Fibroblast of skin of right biceps (primary cell): ENCODE results near the gene CD160.
"Not testable (repeated sequence)": the region's sequence is repeated elsewhere in the genome, so short reads cannot be mapped to it uniquely, and the experiment has no call there.

ENCODE experiments used
- DNase-seq: peaks from one replicate; pipeline ENCODE4 v3.0.0-alpha.2; 2013

The CD160 gene, protein sequence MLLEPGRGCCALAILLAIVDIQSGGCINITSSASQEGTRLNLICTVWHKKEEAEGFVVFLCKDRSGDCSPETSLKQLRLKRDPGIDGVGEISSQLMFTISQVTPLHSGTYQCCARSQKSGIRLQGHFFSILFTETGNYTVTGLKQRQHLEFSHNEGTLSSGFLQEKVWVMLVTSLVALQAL

GRCh38 chr1:145719230-145720079 lies at the start of gene CD160:
Gene CD160 (plus strand): TSS chr1:145719499. CDS start chr1:145728328, 8,829 bp downstream.
- DNase-seq = no peak

DNA sequence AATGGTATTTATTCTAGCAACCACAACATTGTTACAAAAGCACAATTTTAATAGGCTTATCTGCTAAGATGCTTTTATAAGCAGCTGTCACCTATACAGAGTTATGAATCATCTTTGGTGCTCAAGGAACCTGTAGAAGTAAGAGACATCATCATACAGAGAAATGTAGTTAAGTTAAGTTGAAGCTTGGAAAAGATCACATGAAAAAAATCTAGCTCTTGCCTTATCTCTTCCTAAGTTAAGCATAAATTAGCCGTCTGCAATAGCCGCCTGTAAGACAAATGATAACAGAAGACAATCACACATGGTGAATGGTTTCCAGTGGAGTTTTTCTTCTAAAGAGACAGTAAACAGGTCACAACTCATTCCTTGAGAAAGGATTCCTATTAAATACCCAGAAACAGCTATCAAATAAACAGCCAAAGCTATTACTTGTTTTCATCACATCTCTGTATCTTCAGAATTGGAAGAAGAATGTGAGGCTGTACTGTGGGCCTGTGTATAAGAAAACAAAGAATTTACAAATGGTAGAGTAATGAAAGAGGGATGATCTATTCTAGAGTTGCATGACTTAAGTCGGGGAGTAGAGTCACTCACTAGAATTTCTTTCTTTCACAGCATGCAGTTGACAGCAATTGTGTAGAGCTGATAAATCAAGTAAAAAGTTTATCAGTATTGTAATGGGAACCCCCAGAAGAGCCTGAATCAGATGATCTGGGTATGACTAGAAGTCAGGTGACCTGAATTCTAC lies 48.1 kb upstream of the CD160 start:
- DNase-seq = not testable (repeated sequence)

DNA sequence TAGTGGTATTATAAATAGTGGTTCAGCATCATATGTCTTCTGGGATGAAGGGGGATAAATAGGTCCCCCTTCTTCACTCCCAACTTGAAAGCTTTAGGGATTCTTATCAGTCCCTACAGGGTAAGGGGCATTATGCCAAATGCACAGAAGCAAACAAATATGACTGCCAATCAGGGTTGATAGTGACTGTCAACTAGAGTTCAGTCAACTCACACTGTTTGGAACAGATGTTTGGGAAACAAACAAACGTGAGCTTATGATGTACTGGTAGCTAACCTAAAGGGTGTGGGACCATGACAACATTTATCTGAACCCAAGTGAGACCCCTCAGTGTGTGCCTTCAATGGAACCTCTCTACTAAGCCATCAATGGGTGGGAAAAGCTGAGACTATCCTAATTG lies 46.1 kb upstream of the CD160 start:
- DNase-seq = not testable (repeated sequence)

GRCh38 chr1:145684858-145685257 lies 34.4 kb upstream of the CD160 start:
- DNase-seq = not testable (repeated sequence)

- DNase-seq = not testable (repeated sequence)
Measured at GRCh38 chr1:145686078-145686477, 33.2 kb upstream of the CD160 start.

- DNase-seq = no peak
Measured at GRCh38 chr1:145688328-145688727, 31.0 kb upstream of the CD160 start.

DNA sequence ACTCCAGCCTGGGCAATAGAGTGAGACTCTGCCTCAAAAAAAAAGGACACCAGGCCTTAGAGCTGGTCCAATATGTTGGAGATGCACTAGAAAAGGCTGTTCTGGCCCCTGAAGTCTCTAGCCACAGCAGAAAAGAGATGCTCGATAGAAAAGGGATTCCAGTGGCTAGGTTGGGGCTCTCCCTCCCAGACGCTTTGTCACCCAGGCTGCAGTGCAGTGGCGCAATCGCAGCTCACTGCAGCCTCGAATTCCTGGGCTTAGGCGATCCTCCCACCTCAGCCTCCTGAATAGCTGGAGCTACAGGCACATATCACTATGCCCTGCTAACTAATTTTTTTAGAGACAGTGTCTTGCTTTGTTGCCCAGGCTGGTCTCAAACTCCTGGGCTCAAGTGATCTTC lies 30.4 kb upstream of the CD160 start:
- no peak for DNase-seq

GRCh38 chr1:145689922-145690321 lies 29.4 kb upstream of the CD160 start:
- DNase-seq = no peak

GRCh38 chr1:145690587-145691558 lies 28.4 kb upstream of the CD160 start:
- peak; percentile 85 for DNase-seq

GRCh38 chr1:145692785-145693443 lies 26.4 kb upstream of the CD160 start:
- DNase-seq = no peak

GRCh38 chr1:145695821-145696629 lies 23.3 kb upstream of the CD160 start:
- no peak for DNase-seq

- DNase-seq = no peak
Measured at GRCh38 chr1:145696630-145696960, 22.7 kb upstream of the CD160 start.

DNA sequence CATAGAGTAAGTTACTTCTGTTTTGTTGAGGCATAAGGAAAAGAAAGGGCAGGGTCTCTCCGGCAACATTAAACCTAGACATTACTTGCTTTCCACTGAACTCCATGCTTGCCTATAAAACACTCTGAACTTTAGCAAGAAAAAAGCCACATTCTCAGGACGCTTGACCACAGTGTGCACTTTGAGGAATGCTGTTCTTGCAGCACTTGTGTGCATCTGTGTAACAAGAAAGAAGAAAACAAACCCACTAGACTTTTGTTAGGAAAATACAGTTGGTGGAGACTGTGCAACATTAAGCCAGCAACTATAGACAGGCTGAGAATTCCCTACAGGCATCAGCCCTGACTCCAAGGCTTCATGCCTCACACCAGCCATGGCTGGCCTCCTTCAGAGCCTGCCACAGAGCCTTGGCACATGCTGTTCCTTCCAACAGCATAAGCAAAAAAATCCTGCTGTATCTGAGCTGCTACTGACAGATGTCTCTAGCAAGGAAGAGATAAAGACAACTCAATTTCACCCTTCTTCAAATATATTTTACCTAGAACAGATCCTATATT lies 17.9 kb upstream of the CD160 start:
- DNase-seq = no peak

DNA sequence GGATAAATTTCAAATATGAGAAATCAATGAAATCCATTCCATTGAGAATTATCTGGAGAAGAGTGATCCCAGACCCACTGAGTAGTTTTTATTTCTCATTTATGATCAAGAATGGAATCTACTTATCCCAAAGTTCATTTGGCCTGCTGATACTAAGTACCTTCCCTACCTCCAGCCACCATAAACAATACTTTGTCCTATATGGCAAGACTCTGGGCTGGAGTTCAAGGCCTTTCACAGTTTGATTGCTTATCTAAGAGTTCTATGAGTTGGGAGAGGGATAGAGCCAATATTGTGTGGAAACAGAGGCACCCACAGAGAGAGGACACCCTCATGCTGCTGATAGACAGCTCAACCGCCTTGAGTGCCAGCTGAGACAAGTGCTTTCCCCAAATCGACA lies 17.2 kb upstream of the CD160 start:
- no peak for DNase-seq

DNA sequence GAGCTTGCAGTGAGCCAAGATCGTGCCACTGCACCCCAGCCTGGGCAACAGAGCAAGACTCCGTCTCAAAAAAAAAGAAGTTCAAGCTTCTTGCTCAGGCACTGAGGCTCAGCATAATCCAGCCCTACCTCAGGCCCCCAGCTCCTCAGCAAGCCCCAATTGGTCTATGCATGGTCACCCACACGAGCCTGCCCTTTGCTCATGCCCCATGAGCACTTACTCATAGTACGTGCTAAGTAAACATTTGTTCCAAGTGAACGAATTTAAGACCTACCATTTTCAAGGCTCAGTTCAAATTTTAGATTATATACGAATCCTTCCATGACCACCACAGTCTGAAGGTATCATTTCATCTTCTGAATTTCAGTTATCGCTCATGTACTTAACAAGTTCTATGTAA lies 16.5 kb upstream of the CD160 start:
- DNase-seq = no peak

DNA sequence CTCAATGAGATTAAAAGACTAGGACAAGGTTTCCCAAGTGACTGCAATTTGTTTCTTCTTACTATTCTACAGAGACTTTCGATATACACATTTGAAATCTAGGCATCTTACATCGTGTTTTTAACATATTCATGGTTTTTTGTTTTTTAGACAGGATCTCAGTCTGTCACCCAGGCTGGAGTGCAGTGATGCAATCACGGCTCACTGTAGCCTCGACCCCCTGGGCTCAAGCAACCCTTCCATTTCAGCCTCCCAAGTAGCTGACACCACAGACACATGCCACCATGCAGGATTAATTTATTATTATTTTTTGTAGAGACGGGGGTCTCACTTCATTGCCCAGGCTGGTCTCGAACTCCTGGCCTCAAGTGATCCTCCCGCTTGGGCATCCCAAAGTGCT lies 13.7 kb upstream of the CD160 start:
- DNase-seq = no peak

DNA sequence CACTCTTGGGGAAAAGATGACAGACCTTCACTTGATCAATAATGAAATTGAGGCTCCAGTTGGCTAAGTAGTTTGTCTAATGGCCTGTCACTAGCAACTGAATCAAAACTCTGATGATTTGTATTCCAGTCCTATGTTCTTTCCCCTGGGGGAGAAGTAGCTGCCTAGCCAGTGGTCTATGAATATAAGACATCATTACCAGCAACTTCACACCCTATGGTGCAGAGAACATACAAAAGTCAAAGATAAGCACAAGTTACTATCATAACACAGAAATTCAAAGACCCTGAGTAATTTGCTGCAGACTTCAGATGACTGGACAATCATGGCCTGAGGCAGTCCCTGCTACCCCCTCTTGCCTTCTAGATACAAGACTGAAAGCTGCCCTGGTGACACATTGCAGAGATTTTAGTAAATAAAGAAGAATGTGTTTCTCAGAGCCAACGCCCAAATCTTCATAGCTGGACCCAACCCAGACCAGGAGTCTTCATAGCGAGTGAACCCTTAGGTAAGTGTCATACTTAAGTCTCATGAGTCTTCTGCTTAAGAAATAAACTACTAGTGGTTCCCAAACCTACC lies 13.1 kb upstream of the CD160 start:
- peak; percentile 61 for DNase-seq

DNA sequence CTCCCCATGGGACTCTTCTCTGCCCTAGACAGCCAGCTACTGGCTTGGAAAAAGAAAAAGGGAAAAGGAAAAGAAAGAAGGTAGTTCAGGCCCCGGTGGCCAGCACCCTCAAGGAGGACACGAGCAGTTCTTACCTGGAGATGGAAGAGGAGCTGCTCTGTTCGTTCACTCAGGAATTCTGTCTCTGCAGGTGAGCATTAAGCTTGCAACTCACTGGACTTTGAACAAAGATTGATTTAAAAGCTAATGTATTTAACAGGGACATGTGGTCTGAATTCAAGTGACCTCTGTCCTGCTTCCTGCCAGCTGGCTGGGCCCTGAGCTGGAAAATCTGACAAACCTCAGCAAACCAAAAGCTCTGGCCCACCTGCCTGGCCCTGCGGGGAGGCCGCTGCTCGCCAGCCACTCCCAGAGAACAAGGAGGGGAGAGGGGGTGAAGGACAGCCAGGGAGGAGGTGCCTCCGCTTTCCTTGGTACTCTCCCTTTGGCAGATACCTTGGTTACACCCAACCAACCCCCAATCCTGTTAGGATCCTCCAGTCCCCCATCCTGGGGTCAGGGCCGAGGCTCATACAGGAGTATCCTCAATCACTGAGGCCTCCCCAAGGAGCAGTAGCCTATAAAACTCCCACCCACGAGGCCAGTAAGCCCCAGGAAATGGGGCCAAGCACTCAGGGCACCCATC lies 12.0 kb upstream of the CD160 start, which contains the start of gene PDZK1:
Gene PDZK1, minus strand, starts transcription at position 186 of the 685 bp plus-strand sequence. CDS start 19,347 bp downstream, outside the sequence.
- no peak for DNase-seq

DNA sequence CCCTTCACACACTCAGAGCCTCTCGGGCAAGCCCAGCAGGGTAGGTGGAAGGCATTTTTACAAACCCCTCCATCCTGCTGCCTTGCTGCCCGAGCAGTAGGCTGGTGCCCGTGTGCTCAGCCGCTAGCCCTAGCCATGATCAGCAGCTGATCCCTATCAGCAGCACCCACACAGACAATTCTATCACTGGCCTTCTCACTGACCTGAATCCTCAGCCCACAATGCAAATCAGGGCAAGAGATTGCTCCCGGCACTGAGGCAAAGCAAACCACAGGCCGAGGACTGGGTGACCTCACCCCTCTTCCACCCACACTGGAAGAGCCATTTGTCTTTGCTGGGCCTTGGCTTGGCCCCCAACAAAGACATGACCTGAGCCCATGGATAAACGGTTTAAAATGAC lies 11.2 kb upstream of the CD160 start:
- no peak for DNase-seq
